ENCODE data around the gene AWAT1. TPM values are rescaled to one million over a fixed set of nuclear protein-coding genes. Genes with fewer than 3 reads are reported as not detected.
"Not testable (repeated sequence)": the region's sequence is repeated elsewhere in the genome, so short reads cannot be mapped to it uniquely, and the experiment has no call there.

Gene AWAT1
- total RNA-seq, 4 donors from 2014 or later = not detected

DNA sequence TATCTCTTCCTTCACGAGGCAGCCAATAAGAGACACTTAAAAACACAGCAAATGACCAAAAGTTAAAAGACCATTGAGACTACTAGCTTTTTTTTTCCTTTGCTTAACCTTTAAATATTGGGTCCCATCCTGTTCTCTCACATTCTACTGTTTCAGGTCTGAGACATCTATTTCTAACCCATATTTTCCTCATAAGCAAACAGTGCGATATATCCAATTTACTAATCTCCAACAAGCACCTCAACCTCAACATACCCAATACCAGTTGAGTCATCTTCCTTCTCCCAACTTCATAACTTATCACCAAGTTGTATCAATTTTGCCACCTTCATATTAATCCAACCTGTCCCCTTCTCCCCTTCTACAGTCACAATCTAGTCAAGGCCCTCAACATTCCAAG lies 7.0 kb downstream of the AWAT1 start:
- no peak for TF ChIP-seq POLR2A (IDR thresholded peaks at IDR 0.05)
- TF ChIP-seq, protein P1, sequence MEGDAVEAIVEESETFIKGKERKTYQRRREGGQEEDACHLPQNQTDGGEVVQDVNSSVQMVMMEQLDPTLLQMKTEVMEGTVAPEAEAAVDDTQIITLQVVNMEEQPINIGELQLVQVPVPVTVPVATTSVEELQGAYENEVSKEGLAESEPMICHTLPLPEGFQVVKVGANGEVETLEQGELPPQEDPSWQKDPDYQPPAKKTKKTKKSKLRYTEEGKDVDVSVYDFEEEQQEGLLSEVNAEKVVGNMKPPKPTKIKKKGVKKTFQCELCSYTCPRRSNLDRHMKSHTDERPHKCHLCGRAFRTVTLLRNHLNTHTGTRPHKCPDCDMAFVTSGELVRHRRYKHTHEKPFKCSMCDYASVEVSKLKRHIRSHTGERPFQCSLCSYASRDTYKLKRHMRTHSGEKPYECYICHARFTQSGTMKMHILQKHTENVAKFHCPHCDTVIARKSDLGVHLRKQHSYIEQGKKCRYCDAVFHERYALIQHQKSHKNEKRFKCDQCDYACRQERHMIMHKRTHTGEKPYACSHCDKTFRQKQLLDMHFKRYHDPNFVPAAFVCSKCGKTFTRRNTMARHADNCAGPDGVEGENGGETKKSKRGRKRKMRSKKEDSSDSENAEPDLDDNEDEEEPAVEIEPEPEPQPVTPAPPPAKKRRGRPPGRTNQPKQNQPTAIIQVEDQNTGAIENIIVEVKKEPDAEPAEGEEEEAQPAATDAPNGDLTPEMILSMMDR (IDR thresholded peaks at IDR 0.05) = no peak
- no peaks in the 10 kb centered on the region for H3K27me3 ChIP-seq
- no peak overlapping the region for H3K27ac ChIP-seq
- H3K4me1 ChIP-seq = no peaks in the 10 kb centered on the region
- no peaks in the 10 kb centered on the region for H3K9me3 ChIP-seq
- DNase-seq = no peak
- no peaks in the 10 kb centered on the region for H3K36me3 ChIP-seq
- WGBS, 2 donors = 80 to 92% methylated on average over 2 of the region's 2 CpGs
- intact Hi-C loops (cut with DNase I) = no loop called here
- H3K4me3 ChIP-seq (replicated peaks in 1 of 3) = no peak overlapping the region

DNA sequence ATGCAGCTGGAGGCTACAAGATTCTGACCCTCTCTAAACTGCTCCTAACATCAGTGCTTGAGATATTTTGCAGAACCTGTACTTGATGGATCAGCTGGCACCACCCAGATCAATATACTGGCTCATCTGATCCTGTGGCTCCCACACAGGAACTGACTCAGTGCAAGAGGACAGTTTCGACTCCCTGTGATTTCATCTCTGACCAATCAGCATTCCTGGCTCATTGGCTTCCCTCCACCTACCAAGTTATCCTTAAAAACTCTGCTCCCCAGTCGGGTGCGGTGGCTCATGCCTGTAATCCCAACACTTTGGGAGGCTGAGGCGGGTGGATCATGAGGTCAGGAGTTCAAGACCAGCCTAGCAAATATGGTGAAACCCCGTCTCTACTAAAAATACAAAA lies 9.1 kb downstream of the AWAT1 start:
- H3K36me3 ChIP-seq; H3K9me3 ChIP-seq; H3K4me1 ChIP-seq; H3K27ac ChIP-seq; intact Hi-C loops (cut with DNase I); DNase-seq; H3K4me3 ChIP-seq (replicated peaks in 1 of 3); H3K27me3 ChIP-seq: not testable (repeated sequence)
- WGBS, 2 donors = 77 to 100% methylated on average over 5 of the region's 5 CpGs

- no peak for TF ChIP-seq POLR2A (IDR thresholded peaks at IDR 0.05)
- TF ChIP-seq, protein P1 (IDR thresholded peaks at IDR 0.05) = no peak
- WGBS, 2 donors = 68 to 83% methylated on average over 6 of the region's 6 CpGs
- no peak for DNase-seq
- H3K4me1 ChIP-seq = no peaks in the 10 kb centered on the region
- intact Hi-C loops (cut with DNase I) = no loop called here
- H3K27me3 ChIP-seq = no peaks in the 10 kb centered on the region
- no peak overlapping the region for H3K4me3 ChIP-seq (replicated peaks in 1 of 3)
- H3K9me3 ChIP-seq = no peaks in the 10 kb centered on the region
- no peaks in the 10 kb centered on the region for H3K36me3 ChIP-seq
- no peak overlapping the region for H3K27ac ChIP-seq
Measured at GRCh38 chrX:70244881-70245280, 10.4 kb downstream of the AWAT1 start.

DNA sequence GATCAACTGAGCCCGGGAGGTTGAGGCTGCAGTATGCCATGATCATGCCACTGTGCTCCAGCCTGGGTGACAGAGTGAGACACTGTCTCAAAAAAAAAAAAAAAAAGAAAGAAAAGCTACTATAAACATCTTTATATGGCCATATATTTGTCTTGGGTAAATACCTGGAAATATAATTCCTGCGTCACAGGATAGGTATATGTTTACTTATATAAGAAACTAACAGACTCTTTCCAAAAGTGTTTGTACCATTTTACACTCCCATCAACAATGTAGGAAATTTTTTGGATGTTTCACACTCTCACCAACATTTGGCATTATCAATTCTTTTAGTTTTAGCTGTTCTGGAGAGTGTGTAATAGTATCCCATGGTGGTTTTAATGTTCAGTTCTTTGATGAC lies 12.8 kb downstream of the AWAT1 start:
- H3K4me3 ChIP-seq (replicated peaks in 1 of 3) = no peak overlapping the region
- H3K27me3 ChIP-seq = no peaks in the 10 kb centered on the region
- TF ChIP-seq, protein P1 (IDR thresholded peaks at IDR 0.05) = no peak
- TF ChIP-seq POLR2A (IDR thresholded peaks at IDR 0.05) = no peak
- no peak for DNase-seq
- 93 to 100% methylated on average over 2 of the region's 2 CpGs for WGBS, 2 donors
- intact Hi-C loops (cut with DNase I) = no loop called here
- no peaks in the 10 kb centered on the region for H3K4me1 ChIP-seq
- no peaks in the 10 kb centered on the region for H3K9me3 ChIP-seq
- H3K27ac ChIP-seq = no peak overlapping the region
- H3K36me3 ChIP-seq = no peaks in the 10 kb centered on the region

- no peak overlapping the region for H3K27ac ChIP-seq
Measured at GRCh38 chrX:70252491-70252890, 18.0 kb downstream of the AWAT1 start.

GRCh38 chrX:70253377-70254062 lies 19.1 kb downstream of the AWAT1 start:
- no peaks in the 10 kb centered on the region for H3K27me3 ChIP-seq
- H3K36me3 ChIP-seq = no peaks in the 10 kb centered on the region
- no peak overlapping the region for H3K27ac ChIP-seq
- H3K4me3 ChIP-seq (replicated peaks in 1 of 3) = no peak overlapping the region
- TF ChIP-seq POLR2A (IDR thresholded peaks at IDR 0.05) = no peak
- TF ChIP-seq, protein P1 (IDR thresholded peaks at IDR 0.05) = no peak
- no peaks in the 10 kb centered on the region for H3K9me3 ChIP-seq
- H3K4me1 ChIP-seq = no peaks in the 10 kb centered on the region
- DNase-seq = no peak
- intact Hi-C loops (cut with DNase I) = no loop called here
- 72 to 82% methylated on average over 3 of the region's 3 CpGs for WGBS, 2 donors

More at GRCh38 chrX:70252491-70252890, 18.0 kb downstream of the AWAT1 start:
- H3K36me3 ChIP-seq = no peaks in the 10 kb centered on the region
- H3K4me1 ChIP-seq = no peaks in the 10 kb centered on the region
- H3K9me3 ChIP-seq = no peaks in the 10 kb centered on the region
- intact Hi-C loops (cut with DNase I) = no loop called here
- 36 to 64% methylated on average over 2 of the region's 2 CpGs for WGBS, 2 donors
- no peak for DNase-seq
- no peak for TF ChIP-seq POLR2A (IDR thresholded peaks at IDR 0.05)
- no peak overlapping the region for H3K4me3 ChIP-seq (replicated peaks in 1 of 3)
- H3K27me3 ChIP-seq = no peaks in the 10 kb centered on the region

Measured in thyroid gland (tissue), 4 donors.